ENCODE measurements around the gene LCOR. TPM values are rescaled to one million over a fixed set of nuclear protein-coding genes. Genes with fewer than 3 reads are reported as not detected.

LCOR gene
- total RNA-seq, 1 experiment from 2014 or later = 42.1 TPM

DNA sequence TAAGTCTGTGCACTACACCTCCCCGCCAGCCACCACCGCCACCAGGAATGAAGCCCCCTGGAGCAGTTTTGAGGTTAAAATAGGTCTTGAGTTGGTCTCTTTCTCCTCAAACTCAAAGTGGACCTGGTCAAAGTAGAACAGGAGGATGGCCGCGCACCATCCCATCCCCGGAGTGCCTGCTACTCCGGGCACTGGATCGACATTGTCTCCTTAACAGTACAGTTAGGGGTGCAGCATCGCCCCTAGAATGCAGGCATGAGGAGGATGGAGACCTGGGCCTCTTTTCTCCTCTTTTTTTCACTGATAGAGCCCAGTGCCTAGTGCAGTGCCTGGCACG is 208.1 kb downstream of the LCOR start:
- H3K4me2 ChIP-seq (ENCODE audit: insufficient read depth, insufficient read length, low read length) = no peak overlapping the region
- Mint-ChIP-seq H3K27ac (no peak overlapping the region), H3K9me3 (no peaks in the 10 kb centered on the region), H3K4me1 (peaks cover 14 to 17% of the 10 kb centered on the region in 2 experiments), H3K36me3 (ENCODE audit: insufficient read depth in 1 of 3, low read depth in 3 of 3) (no peaks in the 10 kb centered on the region), H3K27me3 (ENCODE audit: low read depth) (peaks cover 20% of the 10 kb centered on the region), H3K4me3 (no peak overlapping the region)
- no peaks in the 10 kb centered on the region for H4K20me1 ChIP-seq (ENCODE audit: control insufficient read depth, insufficient read depth, insufficient read length)
- H3K18ac ChIP-seq (ENCODE audit: insufficient read length, low read depth, low read length) = no peak overlapping the region
- H4K8ac ChIP-seq (replicated peaks; ENCODE audit: insufficient read length, low read depth, low read length) = no peak overlapping the region
- H2AK5ac ChIP-seq (ENCODE audit: insufficient read length, low read length) = no peak overlapping the region
- no peak overlapping the region for H3T11ph ChIP-seq (ENCODE audit: low read length)
- H3K27ac ChIP-seq (ENCODE audit: insufficient read length, low read depth, low read length) = no peak overlapping the region
- H3K4me1 ChIP-seq (ENCODE audit: insufficient read depth, low read length) = no peaks in the 10 kb centered on the region
- H3K23me2 ChIP-seq (ENCODE audit: insufficient read length, low read depth, low read length, poor library complexity, severe bottlenecking) = no peaks in the 10 kb centered on the region
- H3K23ac ChIP-seq (ENCODE audit: insufficient read length, low read depth, low read length) = no peak overlapping the region
- no peak overlapping the region for H4K91ac ChIP-seq (ENCODE audit: insufficient read length, low read depth, low read length)
- no peak overlapping the region for H2BK15ac ChIP-seq (ENCODE audit: low read depth, low read length)
- no peak overlapping the region for H2BK20ac ChIP-seq (ENCODE audit: low read depth, low read length, poor library complexity, severe bottlenecking)
- H3K56ac ChIP-seq (ENCODE audit: insufficient read length, low read depth, low read length) = no peak overlapping the region
- no peaks in the 10 kb centered on the region for H3K79me2 ChIP-seq (ENCODE audit: insufficient read depth, low read length)
- no CpG with 5 or more reads among the region's 9 CpGs for WGBS (ENCODE audit: extremely low coverage, insufficient read length, low lambda C conversion rate)
- no peak overlapping the region for H3K9ac ChIP-seq (ENCODE audit: extremely low read depth, insufficient read length, low read length)
- no peak overlapping the region for H2BK5ac ChIP-seq (ENCODE audit: insufficient read length, low read length)
- no peak overlapping the region for H3K14ac ChIP-seq (ENCODE audit: insufficient read depth, low read length)
- no peaks in the 10 kb centered on the region for H3K9me3 ChIP-seq (ENCODE audit: control insufficient read depth, low read depth, low read length)
- no peaks in the 10 kb centered on the region for H3K27me3 ChIP-seq (ENCODE audit: insufficient read depth, low read length)
- no peak overlapping the region for H2BK12ac ChIP-seq (ENCODE audit: insufficient read length, low read depth, low read length)
- H2BK120ac ChIP-seq (ENCODE audit: low read depth, low read length, poor library complexity, severe bottlenecking) = no peak overlapping the region
- no peak overlapping the region for H3K4ac ChIP-seq (ENCODE audit: low read depth, low read length)
- no peak overlapping the region for H4K5ac ChIP-seq (ENCODE audit: insufficient read length, low read depth, low read length)
- no peak overlapping the region for H2AFZ ChIP-seq (ENCODE audit: low read length)
- TF ChIP-seq CTCF (conservative IDR thresholded peaks at IDR 0.05) = no peak
- no peaks in the 10 kb centered on the region for H3K79me1 ChIP-seq (ENCODE audit: insufficient read depth, low read depth, low read length, poor library complexity, severe bottlenecking)
- no peak for DNase-seq

Measured in H9 (cell line).